Left lung (tissue), 10 donors: ENCODE results near the gene STXBP1. TPM values are rescaled to one million over a fixed set of nuclear protein-coding genes. Genes with fewer than 3 reads are reported as not detected.

Experiments used
- ATAC-seq: fragments of 200-7000 bp; cut with Tn5 transposase; one replicate; pipeline ENCODE4 v1.9.1; 2020; ENCODE audit warnings: moderate library complexity
- DNase-seq, 4 donors: peaks; one replicate each; pipeline ENCODE4 v3.0.0-alpha.2; 2013 to 2020
- H3K27ac ChIP-seq, 2 donors: fragments of 200-600 bp; sonication (generic) in 1 of 2; one replicate each; pipeline versions ENCODE4 v1.5.0 to v1.8.0; 2020 to 2021
- H3K27me3 ChIP-seq, 2 donors: fragments of 200-600 bp; sonication (generic) in 1 of 2; one replicate each; pipeline versions ENCODE4 v1.5.0 to v1.8.0; 2020 to 2021
- H3K36me3 ChIP-seq, 2 donors: fragments of 200-600 bp; sonication (generic) in 1 of 2; one replicate each; pipeline versions ENCODE4 v1.5.0 to v1.8.0; 2020 to 2021
- H3K4me1 ChIP-seq, 2 donors: fragments of 200-600 bp; one replicate each; pipeline ENCODE4 v1.8.0; 2021
- H3K4me3 ChIP-seq, 2 donors: fragments of 200-600 bp; sonication (generic) in 1 of 2; one replicate each; pipeline versions ENCODE4 v1.5.0 to v1.8.0; 2020 to 2021; ENCODE audit warnings: mild to moderate bottlenecking in 1 of 2
- H3K9me3 ChIP-seq, 2 donors: fragments of 200-600 bp; sonication (generic) in 1 of 2; one replicate each; pipeline versions ENCODE4 v1.5.0 to v1.8.0; 2020 to 2021
- CTCF ChIP-seq, 2 donors: fragments of 200-600 bp; sonication (generic) in 1 of 2; IDR thresholded peaks; one replicate each; pipeline versions ENCODE4 v1.5.0 to v1.8.0; 2021; ENCODE audit warnings: antibody characterized with exemption in 2 of 2
- intact Hi-C, 2 donors: fragments of 100-400 bp; cut with DNase I; formaldehyde crosslinking; loops; one replicate each; pipeline versions ENCODE4 v1.11.2 to v1.14.2; 2022
- polyA plus RNA-seq, 6 donors: library from polyadenylated mRNA; unstranded; fragments of 120-200 nt; gene quantifications; one replicate each; pipeline ENCODE4 v1.2.1, GENCODE V29; 2013; ENCODE audit not compliant: insufficient read length in 6 of 6
- total RNA-seq, 2 donors: library from RNA; stranded (reverse); fragmentation: NEBNext Ultra II Directional; extraction: Animal tissue kit (Norgen Biotek cat#: 25700); gene quantifications; one replicate each; pipeline ENCODE4 v1.2.1, GENCODE V29; 2021
- donor health status: DM: no; HTN: yes; CAD: no.
- donor health status: DM: no; HTN: no; CAD: no.

The STXBP1 gene
- total and polyA plus RNA-seq, 8 donors, result 40.7 to 76.7 (median 48.8) TPM

DNA sequence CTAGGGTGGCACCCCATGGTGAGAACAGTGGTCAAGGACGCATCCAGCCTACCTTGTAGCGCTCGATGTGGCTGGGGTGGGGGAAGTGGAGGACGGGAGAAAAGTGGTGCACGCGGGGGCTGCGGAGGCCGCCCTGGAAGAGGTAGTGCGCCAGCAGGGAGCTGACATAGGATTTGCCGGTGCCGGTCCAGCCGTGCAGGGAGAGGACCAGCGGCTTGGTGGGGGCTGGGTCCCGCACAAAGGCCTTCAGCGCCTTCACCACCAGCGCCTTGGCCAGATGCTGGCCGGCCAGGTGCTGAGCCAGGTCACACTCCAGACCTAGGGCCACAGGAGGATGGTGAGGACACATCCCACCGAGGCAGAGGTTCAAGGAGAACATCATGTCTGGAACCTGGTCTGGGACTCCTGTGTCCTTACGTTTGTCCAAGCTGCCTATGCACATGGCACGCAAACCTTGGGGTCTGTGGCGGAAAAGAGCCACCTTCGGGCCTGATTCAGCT lies 122.2 kb downstream of the STXBP1 start:
- Histone ChIP-seq H3K9me3 (no peaks in the 10 kb centered on the region), H3K36me3 (peaks cover 0 to 47% of the 10 kb centered on the region in 2 donors), H3K4me3 (peak overlapping the region; percentile 64 to 67), H3K4me1 (peaks cover 6 to 24% of the 10 kb centered on the region in 2 donors), H3K27me3 (no peaks in the 10 kb centered on the region), H3K27ac (peak overlapping the region; percentile 91 to 96)
- ATAC-seq (no peak), DNase-seq (no peak)
- no peak for TF ChIP-seq CTCF (IDR thresholded peaks at IDR 0.05)
- intact Hi-C loops, result loop anchor here in 1 of 2 donors (5.0 kb wide), 1 partner anchor 142 kb away; no protein-coding TSS in a partner anchor

DNA sequence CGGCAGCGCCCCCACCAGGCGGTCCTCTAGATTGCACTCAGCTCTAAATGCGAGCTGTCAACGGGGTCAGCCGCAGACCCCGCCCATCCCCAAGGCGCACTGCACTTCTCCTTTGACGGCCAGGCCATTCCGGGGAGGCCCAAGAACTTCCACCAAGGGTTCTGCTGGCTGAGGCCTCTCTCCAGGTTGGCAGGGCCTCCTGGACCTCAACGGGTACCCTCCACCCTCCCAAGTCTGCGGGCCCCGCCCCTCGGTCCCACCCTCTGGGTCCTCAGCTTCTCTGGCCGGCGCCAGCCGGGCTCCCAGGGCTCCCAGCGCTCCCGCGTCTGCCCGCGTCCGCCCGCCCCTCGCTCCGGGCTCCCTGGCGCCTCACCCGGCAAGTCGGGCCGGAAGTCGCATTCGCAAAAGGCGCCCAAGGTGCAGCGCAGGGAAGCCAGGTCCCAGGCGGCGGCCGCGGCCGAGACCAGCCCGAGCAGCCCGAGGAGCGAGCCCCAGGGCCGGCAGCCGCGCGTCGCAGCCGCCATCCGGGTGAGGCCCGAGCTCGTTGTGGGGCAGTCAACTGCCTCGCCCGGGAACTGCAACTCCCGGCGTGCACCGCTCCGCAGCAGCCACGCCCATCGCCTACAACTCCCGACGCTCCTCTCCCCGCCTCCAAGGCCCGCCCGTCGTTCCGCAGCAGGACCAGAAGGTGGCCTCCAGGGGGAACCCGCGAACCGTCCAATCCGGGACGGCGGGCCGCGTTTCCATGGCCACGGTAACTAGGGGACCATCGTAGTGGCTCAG lies 122.9 kb downstream of the STXBP1 start, which contains the start of gene TOR2A:
TSS of gene TOR2A (minus strand) at position 548 of the 783 bp plus-strand sequence. CDS start at position 524, 24 bp downstream.
- H3K4me1 ChIP-seq, result peaks cover 6 to 29% of the 10 kb centered on the region in 2 donors
- peak within 1 kb of the TSS; percentile 91 to 96 for H3K27ac ChIP-seq
- peaks cover 0 to 53% of the 10 kb centered on the region in 2 donors for H3K36me3 ChIP-seq
- TF ChIP-seq CTCF (IDR thresholded peaks at IDR 0.05), result peak; percentile 95
- intact Hi-C loops, result loop anchor here in 1 of 2 donors (5.0 kb wide), 2 partner anchors 137 to 143 kb away; no protein-coding TSS in a partner anchor
- H3K27me3 ChIP-seq, result no peaks in the 10 kb centered on the region
- no peaks in the 10 kb centered on the region for H3K9me3 ChIP-seq
- ATAC-seq (peak; percentile 96), DNase-seq (peak; percentile 98 to 99 (median 98))
- H3K4me3 ChIP-seq, result peak within 1 kb of the TSS; percentile 64 to 67

DNA sequence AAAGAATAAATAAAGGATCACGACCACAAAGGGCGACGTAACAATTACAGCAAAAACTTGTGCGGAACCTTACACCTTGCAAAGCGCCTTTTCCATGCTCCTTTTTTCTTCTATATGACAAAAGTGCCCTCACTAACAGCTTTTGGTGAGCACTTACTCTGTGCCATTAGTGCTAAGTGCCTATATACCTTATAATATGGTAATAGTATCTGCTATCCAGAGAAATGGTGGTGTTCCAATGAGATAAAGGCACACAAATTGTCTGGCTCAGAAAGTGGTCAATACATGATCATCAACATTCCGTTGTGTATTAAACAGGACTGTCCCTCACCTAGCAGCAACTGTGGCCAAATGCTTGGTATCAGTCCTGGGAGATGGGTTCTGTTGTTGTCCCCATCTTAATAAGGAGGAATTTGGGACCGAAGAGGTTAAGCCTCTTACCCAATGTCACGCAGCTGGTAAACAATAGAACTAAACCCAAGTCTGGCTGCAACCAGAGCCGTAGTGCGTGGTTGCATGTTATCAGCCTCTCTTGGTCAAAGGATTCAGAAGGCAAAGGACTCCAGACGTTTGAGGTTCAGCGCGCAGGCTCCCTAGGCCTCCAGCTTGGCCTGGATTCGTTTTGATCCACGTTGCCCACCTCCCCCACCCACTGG lies 123.6 kb downstream of the STXBP1 start:
- H3K27ac ChIP-seq, result peak overlapping the region in 1 of 2 donors; percentile 96
- H3K9me3 ChIP-seq, result no peaks in the 10 kb centered on the region
- H3K4me3 ChIP-seq, result peak overlapping the region in 1 of 2 donors; percentile 64

DNA sequence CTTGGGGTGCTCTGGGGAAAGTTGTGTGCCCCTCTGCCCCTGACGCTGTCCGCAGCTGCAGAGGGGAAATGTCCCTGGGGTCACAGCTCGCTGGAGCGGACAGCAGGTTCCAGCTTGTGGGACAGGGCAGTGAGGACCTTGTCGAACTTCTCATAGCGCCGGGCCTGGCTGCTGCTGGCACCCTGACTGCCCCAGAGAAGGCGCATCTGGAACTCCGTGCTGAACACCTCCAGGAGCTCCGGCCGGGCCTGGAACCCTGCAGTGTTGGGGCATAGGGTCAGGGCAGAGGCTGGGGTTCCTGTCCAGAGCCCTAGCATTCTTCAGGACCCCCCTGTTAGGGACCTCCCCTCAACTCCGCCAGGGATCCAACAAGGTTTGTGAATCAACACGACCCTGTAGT lies 126.6 kb downstream of the STXBP1 start:
- no peaks in the 10 kb centered on the region for H3K9me3 ChIP-seq
- H3K36me3 ChIP-seq, result peaks cover 0 to 60% of the 10 kb centered on the region in 2 donors
- no peak overlapping the region for H3K4me3 ChIP-seq
- no peak for TF ChIP-seq CTCF (IDR thresholded peaks at IDR 0.05)
- no peak overlapping the region for H3K27ac ChIP-seq
- no peak for ATAC-seq
- H3K27me3 ChIP-seq, result no peaks in the 10 kb centered on the region
- DNase-seq, result no peak
- H3K4me1 ChIP-seq, result peaks cover 12 to 51% of the 10 kb centered on the region in 2 donors
- intact Hi-C loops, result loop anchor here in 1 of 2 donors (5.0 kb wide), 1 partner anchor 134 kb away; no protein-coding TSS in a partner anchor

More for the DNA sequence above, 123.6 kb downstream of the STXBP1 start:
- H3K36me3 ChIP-seq, result peaks cover 0 to 54% of the 10 kb centered on the region in 2 donors
- ATAC-seq, result no peak
- no peak for DNase-seq
- peaks cover 6 to 36% of the 10 kb centered on the region in 2 donors for H3K4me1 ChIP-seq
- TF ChIP-seq CTCF (IDR thresholded peaks at IDR 0.05), result no peak
- no peaks in the 10 kb centered on the region for H3K27me3 ChIP-seq
- intact Hi-C loops, result loop anchor here in 1 of 2 donors (5.0 kb wide), 1 partner anchor 137 kb away; no protein-coding TSS in a partner anchor
